Activated naive CD4-positive, alpha-beta T cell treated with Interleukin-2 at 50 U/mL for 16 hours (primary cell): ENCODE measurements around the gene CEP55.
"Not testable (repeated sequence)": the region's sequence is repeated elsewhere in the genome, so short reads cannot be mapped to it uniquely, and the experiment has no call there.

Source experiments
- DNase-seq: peaks from one replicate; pipeline ENCODE4 v3.0.0-alpha.2; 2020

CEP55 gene

DNA sequence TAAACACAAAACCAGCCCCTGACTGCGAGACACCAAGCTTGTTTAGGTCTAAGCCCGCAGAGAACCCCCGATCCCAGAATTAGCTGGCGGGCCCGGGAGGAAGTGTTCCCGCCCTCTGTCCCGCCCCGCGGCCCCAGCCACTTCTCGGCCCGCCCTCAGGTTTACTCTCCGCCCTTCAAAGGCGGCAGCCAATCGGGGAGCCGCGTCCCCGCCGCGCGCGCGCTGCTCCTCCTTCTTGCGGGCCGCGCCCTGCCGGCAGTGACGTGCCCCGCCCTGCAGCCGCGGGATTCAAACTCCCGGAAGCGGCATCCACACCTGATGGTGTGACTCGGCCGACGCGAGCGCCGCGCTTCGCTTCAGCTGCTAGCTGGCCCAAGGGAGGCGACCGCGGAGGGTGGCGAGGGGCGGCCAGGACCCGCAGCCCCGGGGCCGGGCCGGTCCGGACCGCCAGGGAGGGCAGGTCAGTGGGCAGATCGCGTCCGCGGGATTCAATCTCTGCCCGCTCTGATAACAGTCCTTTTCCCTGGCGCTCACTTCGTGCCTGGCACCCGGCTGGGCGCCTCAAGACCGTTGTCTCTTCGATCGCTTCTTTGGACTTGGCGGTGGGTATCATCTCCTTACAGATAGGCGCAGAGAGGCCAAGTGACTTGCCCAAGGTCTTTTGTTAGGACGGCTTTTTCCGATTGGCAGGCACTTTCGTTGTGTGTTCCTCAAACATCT lies at the start of gene CEP55:
CEP55 (plus strand) TSS at position 291 of the 720 bp plus-strand sequence. CDS start 3,440 bp downstream, outside the sequence.
- peak; percentile 97 for DNase-seq

DNA sequence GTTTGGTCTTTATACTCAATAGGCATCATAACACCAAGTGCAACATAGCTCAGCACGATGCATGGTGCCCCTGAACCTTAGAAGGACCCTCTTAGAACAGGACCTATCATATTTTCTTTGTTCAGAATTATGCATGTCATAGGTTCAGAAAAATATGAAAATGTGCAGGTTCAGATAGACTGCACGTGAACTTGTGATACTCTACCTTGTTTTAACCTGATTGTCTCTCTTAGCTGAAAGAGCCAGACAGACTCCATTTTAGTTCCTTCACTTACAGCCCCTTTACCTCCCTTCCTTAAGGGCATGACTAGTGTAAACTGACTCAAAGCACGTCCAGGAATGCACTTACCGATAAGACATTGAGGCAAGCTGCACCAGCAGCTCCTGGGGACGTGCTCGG lies 49.4 kb upstream of the CEP55 start:
- DNase-seq: no peak

DNA sequence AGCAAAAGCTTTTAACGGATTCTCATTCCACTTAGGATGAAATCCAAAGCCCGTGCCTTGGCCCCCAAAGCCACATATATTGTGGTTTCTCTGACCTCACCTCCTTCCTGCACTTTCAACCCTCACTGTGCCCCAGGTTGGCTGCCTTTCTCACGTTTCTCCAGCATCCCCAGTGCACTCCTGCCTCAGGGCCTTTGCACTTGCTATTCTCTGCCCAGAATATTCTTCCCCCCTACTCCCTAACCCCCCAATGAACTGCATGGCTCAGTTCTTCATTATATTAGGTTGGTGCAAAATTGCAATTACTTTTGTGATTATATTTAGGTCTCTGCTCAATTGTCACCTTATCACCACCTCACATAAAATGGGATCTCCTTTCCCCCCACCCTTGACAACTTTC lies 48.4 kb upstream of the CEP55 start:
- DNase-seq: no peak

DNA sequence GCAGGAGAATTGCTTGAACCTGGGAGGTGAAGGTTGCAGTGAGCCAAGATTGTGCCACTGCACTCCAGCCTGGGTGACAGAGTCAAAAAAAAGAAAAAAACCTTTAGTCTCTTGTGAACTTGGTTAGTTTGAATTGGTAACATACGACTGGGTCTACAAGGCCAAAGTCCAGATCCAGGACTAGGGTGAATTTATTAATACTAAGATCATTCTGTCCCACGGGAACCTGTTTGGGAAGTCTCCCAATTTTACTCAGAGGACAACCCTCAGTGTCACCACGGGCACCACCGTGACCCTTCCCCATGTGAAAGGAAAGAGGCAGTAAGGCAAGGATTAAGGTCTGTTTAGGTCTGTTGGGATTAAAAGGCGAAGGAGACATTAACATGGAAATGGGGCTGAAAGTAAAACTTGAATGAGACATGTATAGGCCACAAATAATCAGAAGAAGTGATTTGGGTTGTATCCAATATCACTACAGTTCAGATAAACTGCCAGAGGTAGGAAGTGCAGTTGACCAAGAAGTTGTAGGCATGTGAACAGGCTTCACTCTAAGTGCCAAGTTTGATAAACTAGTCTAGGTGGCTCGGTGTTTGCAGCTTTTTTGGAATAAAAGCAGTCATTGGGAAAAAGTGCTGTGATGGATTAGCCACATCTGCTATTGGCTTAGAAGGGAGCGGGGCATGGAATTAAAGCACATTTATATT lies 45.0 kb upstream of the CEP55 start:
- DNase-seq: no peak

DNA sequence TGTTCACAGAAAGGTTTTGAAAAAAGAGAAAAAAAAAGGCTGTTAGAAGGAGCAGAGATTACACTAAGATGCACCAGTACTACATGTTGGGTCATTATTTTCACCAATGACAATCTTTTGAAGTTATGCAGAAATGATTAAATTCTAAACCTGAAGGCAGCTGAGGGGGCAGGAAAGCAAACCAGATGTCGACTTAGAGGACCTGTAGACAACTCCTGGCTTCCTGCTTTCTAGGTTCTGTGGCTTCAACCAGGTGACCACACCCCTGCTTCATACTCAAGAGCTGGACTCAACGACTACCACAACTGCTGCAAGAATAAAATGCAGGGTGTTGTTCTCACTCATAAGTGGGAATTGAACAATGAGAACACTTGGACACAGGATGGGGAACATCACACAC lies 44.3 kb upstream of the CEP55 start:
- no peak for DNase-seq

DNA sequence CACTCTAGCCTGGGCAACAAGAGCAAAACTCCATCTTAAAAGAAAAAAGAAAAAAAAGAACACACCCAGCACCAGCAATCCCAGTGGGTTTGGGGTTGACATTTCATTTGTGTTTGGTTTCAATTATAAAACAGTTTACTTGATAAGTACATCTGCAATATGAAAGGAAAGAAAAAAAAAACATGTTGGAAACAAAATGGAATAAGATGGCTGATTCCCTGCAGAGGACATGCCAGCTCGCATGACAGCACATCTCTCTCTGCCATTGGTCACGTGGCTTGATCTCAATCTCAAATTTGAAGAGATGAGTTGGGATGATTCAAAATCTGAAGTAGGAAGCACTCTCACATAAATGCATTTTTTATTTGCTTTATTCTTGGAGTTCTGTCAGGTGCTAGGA lies 42.3 kb upstream of the CEP55 start:
- no peak for DNase-seq

DNA sequence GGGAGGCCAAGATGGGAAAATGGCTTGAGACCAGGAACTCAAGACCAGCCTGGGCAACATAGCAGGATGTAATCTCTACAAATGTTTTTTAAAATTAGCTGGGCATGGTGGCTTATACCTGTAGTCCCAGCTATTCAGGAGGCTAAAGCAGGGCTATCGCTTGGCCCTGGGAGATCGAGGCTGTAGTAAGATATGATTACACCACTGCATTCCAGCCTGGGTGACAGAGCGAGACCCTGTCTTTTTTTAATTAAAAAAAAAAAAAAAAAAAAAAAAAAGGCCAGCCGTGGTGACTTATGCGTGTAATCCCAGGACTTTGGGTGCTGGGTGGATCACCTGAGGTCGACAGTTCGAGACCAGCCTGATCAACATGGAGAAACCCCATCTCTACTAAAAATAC lies 41.7 kb upstream of the CEP55 start:
- no peak for DNase-seq

DNA sequence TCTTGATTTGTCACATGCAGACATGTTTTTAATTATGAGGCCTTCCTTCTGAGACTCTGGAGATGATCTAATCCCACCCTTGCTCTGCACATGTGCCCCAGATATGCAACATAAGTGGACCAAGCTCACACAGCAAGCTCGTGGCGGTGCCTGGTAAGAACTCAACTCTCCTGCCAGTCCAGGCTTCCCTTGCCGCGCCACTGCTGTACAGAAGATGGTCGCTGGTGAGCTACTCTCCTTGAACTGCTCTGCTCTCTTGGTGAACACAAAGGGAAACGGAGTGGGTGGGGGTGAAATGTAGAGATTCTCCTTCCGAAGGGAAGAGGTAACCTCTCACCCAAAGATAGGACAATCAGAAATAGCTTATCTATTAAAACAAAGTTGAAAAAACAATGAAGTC lies 39.9 kb upstream of the CEP55 start:
- no peak for DNase-seq

DNA sequence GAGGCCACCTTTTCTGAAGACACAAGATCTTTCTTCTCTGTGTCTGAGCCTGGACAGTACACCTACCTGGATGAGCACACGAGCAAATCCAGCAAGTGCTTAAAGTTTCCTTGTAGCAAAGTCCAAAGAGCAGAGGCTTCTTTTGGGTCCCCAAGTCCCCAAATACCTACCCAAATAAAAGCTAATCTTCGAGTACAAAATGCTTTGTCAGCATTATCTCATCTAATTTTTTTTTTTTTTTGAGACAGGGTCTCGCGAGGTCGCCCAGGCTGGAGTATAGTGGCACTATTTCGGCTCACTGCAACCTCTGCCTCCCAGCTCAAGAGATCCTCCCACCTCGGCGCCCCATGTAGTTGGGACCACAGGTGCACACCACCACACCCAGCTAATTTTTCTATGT lies 38.9 kb upstream of the CEP55 start:
- DNase-seq: no peak

DNA sequence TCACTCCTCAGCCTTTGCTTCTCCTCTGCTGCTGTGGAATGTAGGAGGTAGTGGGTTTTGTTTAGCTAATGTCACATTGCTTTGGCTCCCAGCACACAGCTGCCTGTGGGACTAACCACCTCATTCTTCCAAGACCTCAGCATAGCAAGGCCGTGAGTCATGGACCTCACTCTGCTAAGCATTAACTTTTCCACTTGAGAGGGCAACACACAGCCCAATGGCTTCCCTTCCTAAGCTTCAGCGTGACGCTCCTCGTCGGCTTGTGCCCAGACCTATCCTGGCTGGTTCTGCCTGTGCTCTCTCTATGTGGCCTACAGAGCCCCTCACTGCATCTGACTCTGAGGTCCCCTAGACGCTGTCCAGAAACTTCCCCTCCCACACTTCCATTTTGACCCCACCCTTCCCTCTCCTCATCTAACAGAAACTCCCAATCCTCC lies 37.6 kb upstream of the CEP55 start:
- DNase-seq: no peak

DNA sequence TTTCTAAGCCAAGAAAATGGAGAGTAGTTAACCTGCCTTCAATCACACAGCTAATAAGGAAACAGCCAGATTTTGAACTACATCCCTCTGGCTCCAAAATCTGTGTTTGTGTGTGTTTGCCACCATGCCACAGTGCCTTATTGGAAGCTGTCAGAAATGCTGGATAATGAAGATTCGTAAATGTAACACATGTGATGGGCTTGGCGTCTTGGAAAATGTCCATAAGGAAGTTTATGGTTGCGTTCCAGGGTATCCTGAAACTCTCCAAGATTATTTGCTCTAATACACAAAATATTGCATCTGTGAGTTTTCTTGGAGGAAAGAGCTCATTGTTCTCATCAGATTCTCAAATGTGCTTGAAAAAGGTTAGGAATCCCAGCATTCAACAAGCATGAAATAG lies 36.9 kb upstream of the CEP55 start:
- DNase-seq: no peak

DNA sequence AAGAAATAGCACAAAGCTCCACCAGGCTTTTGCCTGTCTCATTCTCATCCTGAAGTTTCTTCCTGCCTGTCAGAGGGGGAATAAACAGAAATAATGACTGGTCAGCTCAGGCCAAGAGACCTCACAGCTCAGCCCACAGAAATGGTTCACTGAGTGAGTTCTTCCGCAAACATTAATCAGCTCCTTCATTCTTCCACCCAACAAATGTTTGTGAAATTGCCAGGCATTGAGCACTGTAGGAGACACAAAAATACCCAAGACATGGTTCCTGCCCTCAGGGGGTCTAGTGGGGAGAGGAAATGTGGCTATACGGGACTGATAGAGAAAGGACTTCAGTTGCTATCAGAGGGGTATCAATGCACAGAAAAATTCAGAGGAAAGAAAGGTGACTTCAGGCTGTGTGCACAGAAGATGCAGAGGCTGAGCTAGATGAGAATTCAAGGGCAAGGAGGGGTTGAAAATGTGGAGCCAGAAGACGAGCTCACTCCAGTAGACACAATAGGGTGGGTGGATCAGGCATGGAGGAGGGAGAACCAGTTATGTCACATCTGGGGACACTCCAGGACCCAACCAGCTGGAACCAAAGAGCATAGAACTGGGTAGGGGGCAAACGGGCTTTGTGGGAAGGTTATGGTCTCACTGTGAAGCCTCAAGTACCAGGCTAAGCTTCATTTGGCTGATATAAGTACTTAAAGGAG lies 35.2 kb upstream of the CEP55 start:
- no peak for DNase-seq

DNA sequence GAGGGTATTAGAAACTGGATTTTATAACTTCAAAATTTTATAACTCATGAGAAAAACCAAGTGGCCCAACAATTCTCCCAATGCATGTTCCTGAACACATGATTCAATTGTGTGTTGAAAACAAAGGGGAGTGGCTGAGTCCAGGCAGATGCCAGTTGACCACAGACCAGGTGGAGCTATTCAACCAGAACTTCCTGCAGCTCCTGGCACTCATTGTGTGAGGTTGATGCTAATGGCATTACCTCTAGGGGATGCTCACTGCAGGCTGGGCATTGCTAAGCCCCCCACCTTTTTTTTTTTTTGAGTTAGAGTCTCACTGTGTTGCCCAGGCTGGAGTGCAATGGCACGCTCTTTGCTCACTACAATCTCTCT lies 34.6 kb upstream of the CEP55 start:
- no peak for DNase-seq

DNA sequence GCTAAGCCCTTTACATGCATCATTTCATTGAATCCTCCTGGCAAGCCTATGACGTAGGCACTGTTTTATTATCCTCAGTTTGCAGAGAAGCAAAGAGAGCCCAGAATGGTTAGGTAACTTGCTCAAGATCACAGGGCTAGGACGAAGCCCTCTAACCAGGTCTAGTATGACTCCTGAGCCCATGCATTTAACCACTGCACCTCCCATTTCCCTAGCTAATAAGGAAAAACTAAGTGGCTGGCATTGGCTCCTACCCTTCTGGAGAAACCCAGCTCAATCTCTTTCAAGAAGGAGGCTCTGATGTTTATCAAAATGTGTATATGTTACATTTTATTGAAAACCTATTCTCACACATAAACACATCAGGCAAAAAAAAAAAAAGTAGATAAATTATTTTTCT lies 34.0 kb upstream of the CEP55 start:
- DNase-seq: no peak

DNA sequence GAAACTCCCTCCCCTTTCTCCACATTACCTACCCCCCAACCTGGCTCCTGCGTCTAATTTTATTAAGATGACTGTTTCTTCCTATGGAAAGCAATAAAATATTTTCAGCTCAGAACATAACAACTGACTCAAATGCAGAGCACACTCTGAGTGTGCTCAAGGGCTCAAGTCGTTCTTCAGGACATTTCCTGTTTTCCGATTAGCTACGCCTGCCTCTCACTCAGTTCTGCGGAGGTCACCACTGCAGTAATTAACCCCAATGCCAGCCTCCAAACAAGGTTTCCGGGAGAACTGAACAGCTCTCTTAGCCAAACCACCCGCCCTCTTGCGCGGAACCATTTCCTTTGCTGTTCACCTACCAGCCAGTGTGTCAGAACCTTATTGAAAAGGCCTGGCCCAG lies 33.5 kb upstream of the CEP55 start:
- peak; percentile 57 for DNase-seq

DNA sequence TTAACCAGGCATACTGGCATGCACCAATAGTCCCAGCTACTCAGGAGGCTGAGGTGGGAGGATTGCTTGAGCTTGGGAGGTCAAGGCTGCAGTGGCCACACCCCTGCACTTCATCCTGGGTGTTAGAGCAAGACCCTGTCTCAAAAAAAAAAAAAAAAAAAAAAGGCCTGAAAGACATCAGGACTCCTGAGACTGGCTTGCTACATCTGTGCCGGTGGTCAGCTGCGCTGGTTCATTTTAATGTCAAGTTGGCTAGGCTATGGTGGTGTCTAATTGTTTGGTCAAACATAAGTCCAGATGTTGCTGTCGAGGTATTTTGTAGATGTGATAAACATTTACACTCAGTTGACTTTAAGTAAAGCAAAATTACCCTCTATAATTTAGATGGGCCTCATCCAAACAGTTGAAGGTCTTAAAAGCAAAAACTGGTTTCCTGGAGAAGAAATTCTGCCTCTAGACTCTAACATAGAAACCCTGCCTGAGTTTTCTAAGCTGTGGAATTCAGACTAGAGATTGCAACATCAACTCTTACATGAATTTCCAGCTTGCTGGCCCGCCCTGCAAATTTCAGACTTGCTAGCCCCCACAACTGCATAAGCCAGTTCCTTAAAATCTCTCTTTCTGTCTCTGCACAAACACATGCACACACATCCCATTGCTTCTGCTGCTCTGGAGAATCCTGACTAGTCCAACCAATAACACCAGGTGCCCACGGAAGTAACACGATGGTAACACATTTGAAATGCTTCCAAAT lies 32.5 kb upstream of the CEP55 start:
- DNase-seq: no peak

DNA sequence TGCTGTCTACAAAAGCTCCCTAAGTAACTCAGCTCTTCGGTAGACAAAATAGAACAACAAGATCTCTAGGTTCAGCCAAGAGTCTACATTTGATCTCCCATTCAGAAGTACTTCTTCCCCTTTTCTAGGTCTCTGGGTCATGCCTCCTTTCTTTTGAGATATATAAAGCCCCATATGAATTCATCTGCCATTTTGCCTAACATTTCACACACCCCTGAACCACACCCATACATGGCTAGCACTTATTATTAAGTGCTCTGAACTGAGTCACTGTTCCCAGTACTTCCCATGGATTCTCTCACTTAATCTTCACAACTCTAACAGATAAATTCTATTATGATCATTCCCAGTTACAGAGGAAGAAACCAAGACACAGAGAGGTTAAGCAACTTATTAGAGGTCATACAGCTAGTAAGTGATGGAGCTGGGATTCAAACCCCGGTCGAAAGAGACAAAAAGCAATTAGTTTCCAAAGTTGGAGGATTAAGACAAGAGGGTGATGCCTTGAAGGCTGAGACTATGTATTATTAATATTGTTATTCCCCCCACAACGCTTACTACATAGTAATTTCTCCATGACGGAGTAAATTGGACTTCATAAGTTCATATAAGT lies 31.5 kb upstream of the CEP55 start:
- DNase-seq: no peak

DNA sequence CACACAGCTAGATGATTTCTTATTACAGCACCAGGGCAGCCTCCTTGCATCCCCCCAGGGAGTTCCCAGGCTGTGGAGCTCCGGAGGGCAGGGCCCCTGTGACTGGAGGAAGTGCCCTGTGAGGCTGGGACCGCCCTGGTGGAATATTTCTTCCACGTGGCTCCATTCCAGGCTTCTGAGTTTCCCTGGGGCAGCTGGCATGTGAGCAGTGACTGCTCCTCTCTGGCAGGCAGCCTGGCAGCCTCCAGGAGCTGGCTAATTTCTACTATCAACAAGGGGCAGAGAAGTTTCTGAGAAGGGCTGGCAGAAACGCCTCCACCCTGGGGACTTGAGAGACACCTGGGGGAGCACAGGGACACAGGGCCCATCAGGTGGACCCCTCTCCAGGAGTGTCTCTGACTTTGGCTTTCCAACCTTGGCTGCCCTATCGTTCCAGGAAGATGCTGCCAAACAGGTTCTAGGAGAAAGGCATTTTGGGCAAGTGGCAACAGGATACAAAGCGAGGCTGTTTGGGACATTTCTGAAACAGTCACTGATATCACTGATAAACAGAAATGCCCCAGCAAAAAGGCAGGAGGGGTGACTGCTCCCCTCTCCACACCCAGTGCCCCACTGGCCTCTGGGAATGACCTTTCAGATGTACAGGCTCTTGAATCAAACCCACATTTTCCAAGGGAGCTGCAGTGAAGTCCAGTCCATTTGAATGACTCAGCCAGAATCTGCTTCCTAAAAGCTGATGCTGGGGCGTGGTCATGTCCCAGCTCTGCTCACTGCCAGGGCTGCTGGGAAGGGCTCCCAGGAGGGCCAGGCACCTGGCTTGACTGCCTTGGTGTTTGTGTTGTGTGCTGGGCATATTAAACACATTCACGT lies 30.4 kb upstream of the CEP55 start:
- DNase-seq: no peak

DNA sequence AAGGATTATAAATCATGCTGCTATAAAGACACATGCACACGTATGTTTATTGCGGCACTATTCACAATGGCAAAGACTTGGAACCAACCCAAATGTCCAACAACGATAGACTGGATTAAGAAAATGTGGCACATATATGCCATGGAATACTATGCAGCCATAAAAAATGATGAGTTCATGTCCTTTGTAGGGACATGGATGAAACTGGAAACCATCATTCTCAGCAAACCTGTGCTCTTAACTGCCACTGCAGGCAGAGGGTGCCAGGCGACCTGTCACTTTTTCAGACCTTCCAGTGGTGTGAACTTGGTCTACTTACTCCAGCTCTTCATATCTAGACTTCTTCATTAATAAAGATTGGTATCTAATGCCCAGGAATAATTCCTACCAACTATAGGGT lies 28.8 kb upstream of the CEP55 start:
- not testable (repeated sequence) for DNase-seq

DNA sequence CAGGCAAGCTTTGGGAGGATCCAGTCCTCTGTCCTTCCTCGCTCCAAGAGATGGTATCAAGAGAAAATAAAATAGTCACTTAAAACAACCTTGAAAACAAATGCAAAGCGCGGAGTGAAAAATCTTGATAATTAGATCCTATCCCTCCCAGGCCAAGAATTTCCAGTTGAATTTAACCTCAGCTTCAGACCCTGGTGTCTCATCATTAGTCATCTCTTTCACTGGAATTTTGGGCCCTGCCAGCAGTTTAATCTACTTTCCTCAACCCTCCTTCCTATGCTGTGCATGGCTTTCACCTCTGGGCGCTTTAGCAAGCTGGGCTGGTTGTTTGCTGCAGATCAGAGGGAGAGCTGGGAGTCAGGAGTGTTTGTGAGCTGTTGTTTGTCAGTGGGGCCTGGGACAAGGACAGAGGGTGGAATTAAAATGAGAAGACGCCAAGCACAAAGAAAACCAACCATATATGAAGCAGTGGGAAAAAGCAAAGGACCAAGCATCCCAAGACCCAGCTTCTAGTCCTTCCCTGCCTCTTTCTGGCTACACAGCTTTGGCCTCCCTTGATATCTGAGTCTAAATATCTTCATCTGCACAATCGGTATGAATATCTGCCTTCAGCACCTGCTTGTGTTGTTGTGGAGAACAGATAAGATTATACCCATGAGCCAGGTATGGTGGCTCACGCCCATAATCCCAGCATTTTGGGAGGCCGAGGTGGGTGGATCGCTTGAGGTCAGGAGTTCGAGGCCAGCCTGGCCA lies 27.8 kb upstream of the CEP55 start:
- DNase-seq: no peak

DNA sequence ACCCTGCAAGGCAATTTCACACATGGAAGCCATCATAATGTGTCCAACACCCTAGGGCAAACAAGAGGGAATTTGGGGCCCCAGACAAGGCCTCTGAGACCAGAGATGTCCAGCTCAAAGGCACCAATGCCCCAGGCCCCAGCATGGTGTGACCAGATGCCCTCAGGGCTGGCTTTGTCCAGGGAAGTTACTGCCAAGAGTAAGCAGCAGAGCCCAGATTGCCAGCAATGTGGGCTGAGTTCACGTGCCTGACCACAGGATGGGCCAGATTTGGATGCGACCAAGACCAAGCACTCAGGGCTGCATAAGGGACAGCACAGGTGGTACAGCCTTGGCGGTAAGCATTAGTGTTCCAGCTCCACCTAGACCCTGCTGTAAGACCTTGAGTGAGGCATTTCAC lies 27.0 kb upstream of the CEP55 start:
- DNase-seq: no peak
